DOHH2 (cell line): ENCODE results near the gene GPR42.

ENCODE experiments used
- H3F3A ChIP-seq: fragments of 200-600 bp; sonication (generic), shearing (Covaris generic); 2 replicates; pipeline ENCODE4 v1.6.0; 2016; ENCODE audit warnings: antibody characterized with exemption, mild to moderate bottlenecking; ENCODE audit not compliant: control insufficient read depth, insufficient read depth
- H3K27ac ChIP-seq: fragments of 200-600 bp; sonication (generic); 2 replicates; pipeline ENCODE4 v1.5.1; 2014; ENCODE audit warnings: low read depth, mild to moderate bottlenecking, low read length, moderate library complexity
- H3K27me3 ChIP-seq: fragments of 200-600 bp; sonication (generic); 2 replicates; pipeline ENCODE4 v1.6.1; 2014; ENCODE audit warnings: mild to moderate bottlenecking, low read length, mixed read lengths; ENCODE audit not compliant: control insufficient read depth
- H3K36me3 ChIP-seq: fragments of 200-600 bp; sonication (generic); 2 replicates; pipeline ENCODE4 v1.6.1; 2014; ENCODE audit warnings: mild to moderate bottlenecking, low read length, moderate library complexity, mixed read lengths; ENCODE audit not compliant: control insufficient read depth
- H3K4me1 ChIP-seq: fragments of 200-600 bp; sonication (generic); 2 replicates; pipeline ENCODE4 v1.6.1; 2014; ENCODE audit warnings: mild to moderate bottlenecking, low read length, mixed read lengths; ENCODE audit not compliant: control insufficient read depth
- H3K4me2 ChIP-seq: fragments of 200-600 bp; sonication (generic); 2 replicates; pipeline ENCODE4 v1.6.0; 2014; ENCODE audit warnings: mild to moderate bottlenecking, low read length, moderate library complexity
- H3K4me3 ChIP-seq: fragments of 200-600 bp; sonication (generic); 2 replicates; pipeline ENCODE4 v1.5.1; 2014; ENCODE audit warnings: mild to moderate bottlenecking, low read length, mixed read lengths
- H3K79me2 ChIP-seq: fragments of 200-600 bp; sonication (generic); 2 replicates; pipeline ENCODE4 v1.6.1; 2014; ENCODE audit warnings: mild to moderate bottlenecking, low read length, mixed read lengths; ENCODE audit not compliant: control insufficient read depth
- H3K9me2 ChIP-seq: fragments of 200-600 bp; sonication (generic); replicated peaks from 2 replicates; pipeline ENCODE4 v1.6.1; 2014; ENCODE audit warnings: mild to moderate bottlenecking, low read length, mixed read lengths; ENCODE audit not compliant: control insufficient read depth
- H3K9me3 ChIP-seq: fragments of 200-600 bp; sonication (generic); 2 replicates; pipeline ENCODE4 v1.6.1; 2014; ENCODE audit warnings: antibody characterized with exemption, low read length, mixed read lengths; ENCODE audit not compliant: control insufficient read depth, insufficient read depth
- H4K20me1 ChIP-seq: fragments of 200-600 bp; sonication (generic); 2 replicates; pipeline ENCODE4 v1.6.0; 2014; ENCODE audit warnings: low read depth, mild to moderate bottlenecking, antibody characterized with exemption, low read length, moderate library complexity; ENCODE audit not compliant: control insufficient read depth, insufficient read depth
- CTCF ChIP-seq: fragments of 200-600 bp; sonication (generic); IDR thresholded peaks from one replicate; pipeline ENCODE4 v1.5.1; 2014; ENCODE audit warnings: antibody characterized with exemption, mild to moderate bottlenecking, low read depth, low read length; ENCODE audit not compliant: poor library complexity, severe bottlenecking
- EZH2phosphoT487 ChIP-seq: fragments of 200-600 bp; sonication (generic); IDR thresholded peaks from 2 replicates; pipeline ENCODE4 v1.6.1; 2017; ENCODE audit warnings: borderline replicate concordance, mild to moderate bottlenecking, antibody characterized with exemption, low read length, moderate library complexity, mixed read lengths

GPR42 gene

GRCh38 chr19:35409191-35409590, 38.3 kb downstream of the GPR42 start:
- H3K9me2 ChIP-seq = no peaks in the 10 kb centered on the region
- no peaks in the 10 kb centered on the region for H3K79me2 ChIP-seq
- H3K27me3 ChIP-seq = peaks cover 35% of the 10 kb centered on the region
- no peak overlapping the region for H3K27ac ChIP-seq
- H4K20me1 ChIP-seq = no peaks in the 10 kb centered on the region
- no peaks in the 10 kb centered on the region for H3K36me3 ChIP-seq
- H3K4me1 ChIP-seq = 0 out of 2 replicates have a peak, but pooled peaks cover 3% of the 10 kb centered on the region
- H3F3A ChIP-seq = no peaks in the 10 kb centered on the region
- TF ChIP-seq EZH2phosphoT487 (no peak), CTCF (no peak)
- no peaks in the 10 kb centered on the region for H3K9me3 ChIP-seq
- H3K4me2 ChIP-seq = no peak overlapping the region
- H3K4me3 ChIP-seq = no peak overlapping the region

- Histone ChIP-seq H3K4me2 (no peak overlapping the region), H3K27me3 (peaks cover 33% of the 10 kb centered on the region)
- no peak for TF ChIP-seq CTCF
- TF ChIP-seq EZH2phosphoT487 = no peak
Measured at GRCh38 chr19:35410487-35410886, 39.6 kb downstream of the GPR42 start.

GRCh38 chr19:35414442-35414841, 43.6 kb downstream of the GPR42 start:
- no peak overlapping the region for H3K4me2 ChIP-seq
- no peak overlapping the region for H3K27ac ChIP-seq
- peaks cover 48% of the 10 kb centered on the region for H3K27me3 ChIP-seq

More at GRCh38 chr19:35410487-35410886, 39.6 kb downstream of the GPR42 start:
- Histone ChIP-seq H3F3A (no peaks in the 10 kb centered on the region), H3K9me2 (no peaks in the 10 kb centered on the region), H3K79me2 (no peaks in the 10 kb centered on the region), H3K9me3 (no peaks in the 10 kb centered on the region), H3K27ac (no peak overlapping the region), H3K36me3 (no peaks in the 10 kb centered on the region), H3K4me1 (0 out of 2 replicates have a peak, but pooled peaks cover 3% of the 10 kb centered on the region), H3K4me3 (no peak overlapping the region), H4K20me1 (no peaks in the 10 kb centered on the region)

GRCh38 chr19:35416331-35416730, 45.5 kb downstream of the GPR42 start:
- Histone ChIP-seq H3K36me3 (no peaks in the 10 kb centered on the region), H3K79me2 (no peaks in the 10 kb centered on the region), H3K4me3 (no peak overlapping the region), H4K20me1 (no peaks in the 10 kb centered on the region), H3K27me3 (peaks cover 45% of the 10 kb centered on the region), H3K9me2 (no peaks in the 10 kb centered on the region), H3K27ac (no peak overlapping the region), H3K4me2 (no peak overlapping the region), H3K4me1 (no peaks in the 10 kb centered on the region), H3F3A (no peaks in the 10 kb centered on the region), H3K9me3 (no peaks in the 10 kb centered on the region)
- TF ChIP-seq EZH2phosphoT487 (no peak), CTCF (no peak)

More at GRCh38 chr19:35414442-35414841, 43.6 kb downstream of the GPR42 start:
- no peaks in the 10 kb centered on the region for H3F3A ChIP-seq
- no peak for TF ChIP-seq EZH2phosphoT487
- no peaks in the 10 kb centered on the region for H4K20me1 ChIP-seq
- H3K4me1 ChIP-seq = no peaks in the 10 kb centered on the region
- no peaks in the 10 kb centered on the region for H3K79me2 ChIP-seq
- H3K9me3 ChIP-seq = no peaks in the 10 kb centered on the region
- no peaks in the 10 kb centered on the region for H3K9me2 ChIP-seq
- no peak overlapping the region for H3K4me3 ChIP-seq
- H3K36me3 ChIP-seq = no peaks in the 10 kb centered on the region
